GM18907 (cell line): ENCODE measurements around the gene USP2.
A peak's percentile ranks its signal among the peaks of the same experiment; 100 is the strongest.

Experiments
- ATAC-seq: cut with Tn5 transposase; IDR thresholded peaks from one replicate; pipeline ENCODE4 v1.9.1; 2021; ENCODE audit warnings: mild to moderate bottlenecking, moderate library complexity; ENCODE audit not compliant: unreplicated experiment

Gene USP2

DNA sequence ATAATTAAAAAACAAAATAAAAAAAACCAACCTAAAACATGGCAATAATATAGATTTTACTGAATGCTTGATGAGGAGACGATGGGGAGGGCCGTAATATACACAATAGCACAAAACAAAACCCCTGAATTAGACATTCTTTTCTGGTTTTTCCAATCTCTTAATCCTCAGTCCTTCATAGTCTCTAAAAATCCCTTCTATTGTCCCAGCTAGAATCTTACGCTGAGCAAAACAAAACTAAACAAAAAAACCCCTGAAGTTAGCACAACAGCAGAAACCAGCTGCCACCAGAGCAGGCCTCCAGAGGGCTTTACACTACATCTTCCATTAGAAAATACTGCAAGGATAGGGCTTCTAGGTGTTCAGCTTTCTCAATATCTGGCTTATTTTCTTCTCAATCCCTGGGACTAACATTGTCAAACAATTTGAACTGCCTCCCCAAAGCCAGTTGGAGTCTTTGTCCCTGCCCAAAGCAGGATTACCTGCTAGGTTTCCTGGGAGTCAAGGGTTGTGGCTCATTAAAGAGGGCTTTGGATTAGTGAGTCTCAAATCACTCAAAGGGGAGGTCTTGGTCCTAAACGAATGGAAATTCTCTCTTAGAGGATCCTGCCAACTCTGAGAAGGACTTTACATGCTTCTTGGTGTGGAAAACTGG lies 49.3 kb downstream of the USP2 start:
- no peak for ATAC-seq

DNA sequence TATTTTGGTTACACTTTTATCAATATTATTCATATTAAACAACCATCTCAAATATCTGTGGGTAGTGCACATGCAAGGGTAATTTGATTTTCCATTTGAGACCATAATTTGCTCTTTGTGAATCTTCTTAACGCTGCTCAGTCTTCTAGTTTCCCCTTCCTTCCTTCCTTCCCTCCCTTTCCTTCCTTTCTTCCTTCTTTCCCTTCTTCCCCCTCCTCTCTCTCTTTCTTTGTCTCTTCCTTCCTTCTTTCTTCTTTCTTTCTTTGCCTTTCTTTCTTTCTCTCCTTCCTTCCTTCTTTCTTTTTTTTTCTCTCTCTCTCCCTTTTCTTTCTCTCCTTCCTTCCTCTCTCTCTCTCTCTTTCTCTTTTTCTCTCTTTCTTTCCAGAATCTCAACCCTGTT lies 51.3 kb downstream of the USP2 start:
- ATAC-seq: no peak

DNA sequence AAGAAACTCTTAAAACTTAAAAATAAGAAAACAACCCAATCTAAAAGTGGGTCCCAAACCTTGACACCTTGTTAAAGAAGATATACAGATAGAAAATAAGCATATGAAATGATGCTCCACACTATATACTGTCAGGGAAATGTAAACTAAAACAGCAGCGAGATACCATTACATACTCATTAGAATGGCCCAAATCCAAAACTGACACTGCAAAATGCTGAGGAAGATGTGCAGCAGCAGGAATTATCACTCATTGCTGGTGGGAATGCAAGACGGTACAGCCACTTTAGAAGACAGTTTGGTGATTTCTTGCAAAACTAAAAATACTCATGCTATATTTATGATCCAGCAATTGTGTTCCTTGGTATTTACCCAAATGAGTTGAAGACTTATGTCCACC lies 52.2 kb downstream of the USP2 start:
- ATAC-seq: no peak

DNA sequence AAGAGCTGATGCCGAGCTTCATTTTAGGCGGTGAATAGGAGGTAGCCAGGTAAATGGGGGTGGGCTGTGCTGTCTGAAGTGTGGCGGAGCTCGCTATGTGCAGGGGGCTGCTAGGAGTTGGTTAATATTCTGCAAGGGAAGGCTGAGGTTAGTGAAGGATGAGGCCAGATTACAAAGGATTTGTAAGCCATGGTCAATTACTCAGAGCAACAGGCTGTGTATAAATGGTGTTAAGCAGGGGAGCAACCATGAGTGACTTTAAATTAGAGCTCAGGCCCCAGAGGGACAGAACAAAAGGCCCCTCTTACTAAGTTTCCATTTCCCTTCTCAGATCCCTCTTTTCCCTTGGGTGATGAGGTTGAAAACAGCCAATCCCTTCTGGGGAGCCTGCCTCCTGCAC lies 57.3 kb downstream of the USP2 start:
- ATAC-seq: no peak

DNA sequence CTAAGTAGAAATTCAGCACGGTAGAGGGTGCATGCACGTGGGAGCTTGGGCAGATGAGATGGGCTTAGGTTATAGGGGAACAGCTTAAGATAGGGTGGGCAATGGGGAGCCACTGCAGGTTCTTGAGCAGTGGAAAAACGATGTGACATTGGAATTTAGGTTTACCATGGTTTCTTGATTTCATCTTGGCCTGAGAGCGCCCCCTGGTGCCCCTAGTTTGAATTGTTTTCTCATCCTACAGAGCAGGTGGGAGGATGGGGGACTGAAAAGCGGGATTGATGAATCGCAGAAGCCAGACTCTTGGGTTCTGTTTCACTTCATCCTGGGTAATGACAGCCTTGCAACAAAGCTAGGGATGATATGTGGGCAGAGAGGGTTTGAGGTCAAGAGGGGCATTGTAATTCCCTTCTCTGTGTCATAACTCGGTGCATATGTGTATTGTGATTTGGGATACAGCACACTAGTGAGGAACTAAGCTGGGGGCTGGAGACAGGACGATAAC lies 57.9 kb downstream of the USP2 start:
- ATAC-seq: no peak

DNA sequence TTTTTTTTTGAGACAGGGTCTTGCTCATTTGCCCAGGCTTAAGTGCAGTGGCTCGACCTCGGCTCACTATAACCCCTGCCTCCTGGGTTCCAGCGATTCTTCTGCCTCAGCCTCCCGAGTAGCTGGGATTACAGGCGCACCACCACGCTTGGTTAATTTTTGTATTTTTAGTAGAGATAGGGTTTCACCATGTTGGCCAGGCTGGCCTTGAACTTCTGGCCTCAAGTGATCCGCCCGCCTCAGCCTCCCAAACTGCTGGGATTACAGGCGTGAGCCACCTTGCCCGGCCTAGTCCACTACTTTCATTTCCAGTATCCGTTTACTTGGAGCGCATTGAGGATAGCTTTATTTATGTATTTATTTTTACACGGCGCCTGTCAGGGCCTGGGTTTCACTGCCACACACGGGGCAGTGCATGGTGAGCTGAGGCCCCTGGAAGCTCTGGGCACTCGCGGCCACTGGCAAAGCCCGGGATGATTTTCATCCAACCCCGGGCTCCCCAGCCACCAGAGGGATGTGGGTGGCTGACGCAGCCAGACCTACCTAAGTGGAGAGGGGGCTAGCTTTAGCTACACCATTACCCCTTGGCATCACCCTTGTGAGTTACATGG lies 58.5 kb downstream of the USP2 start:
- no peak for ATAC-seq

DNA sequence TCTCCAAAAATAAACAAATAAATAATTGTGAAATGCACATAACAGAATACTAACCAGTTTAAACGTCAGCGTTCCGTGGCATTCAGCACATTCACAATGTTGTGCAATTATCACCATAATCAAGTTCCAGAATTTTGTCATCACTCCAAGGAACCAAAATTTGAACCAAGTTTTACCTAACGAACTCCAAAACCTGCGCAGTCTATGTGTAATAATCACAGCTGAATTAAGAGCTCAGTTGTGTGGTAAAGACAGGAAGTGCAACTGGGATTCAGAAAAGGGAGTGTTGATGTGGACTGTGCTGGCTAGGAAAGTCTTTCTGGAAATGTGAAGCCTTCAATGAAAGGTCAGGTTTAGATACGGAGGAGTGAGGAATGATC lies 59.1 kb downstream of the USP2 start:
- ATAC-seq: no peak

DNA sequence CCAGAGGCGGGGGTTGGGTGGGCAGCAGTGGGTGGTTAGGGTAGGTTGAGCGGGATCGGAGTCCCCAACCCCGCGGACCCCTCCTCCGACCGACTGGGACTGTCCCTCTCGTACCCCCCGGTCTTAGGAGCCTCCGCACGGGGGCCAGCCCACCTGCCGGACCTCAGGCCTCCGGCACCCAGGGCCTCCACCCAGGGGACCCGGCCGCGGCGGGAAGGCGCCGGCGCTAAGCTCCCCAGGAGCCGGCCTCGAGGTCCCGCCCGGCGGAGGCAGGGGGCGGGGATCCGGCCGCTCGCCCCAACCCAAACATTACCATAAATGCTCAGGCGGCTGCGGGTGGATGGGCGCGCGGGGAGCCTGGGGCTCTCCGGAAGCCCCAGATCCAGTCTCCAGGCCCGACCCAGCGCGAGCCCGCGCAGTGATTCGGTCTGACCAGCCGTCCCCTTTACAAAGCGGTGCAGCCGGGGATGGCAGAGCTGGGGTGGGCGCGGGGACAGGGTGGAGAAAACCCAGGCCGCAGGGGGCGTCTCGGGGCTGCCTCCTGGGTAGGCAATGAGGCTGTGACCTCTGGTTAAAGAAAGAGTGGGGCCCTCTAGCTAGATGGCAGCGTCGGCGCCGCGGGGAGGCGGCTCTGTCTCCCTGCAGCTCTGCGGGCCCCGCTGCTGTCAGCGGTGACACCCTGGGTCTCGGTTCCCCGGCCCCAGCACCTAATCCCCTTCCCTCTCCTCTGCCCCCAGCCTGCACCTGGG lies 60.5 kb downstream of the USP2 start:
- ATAC-seq: peak; percentile 43

DNA sequence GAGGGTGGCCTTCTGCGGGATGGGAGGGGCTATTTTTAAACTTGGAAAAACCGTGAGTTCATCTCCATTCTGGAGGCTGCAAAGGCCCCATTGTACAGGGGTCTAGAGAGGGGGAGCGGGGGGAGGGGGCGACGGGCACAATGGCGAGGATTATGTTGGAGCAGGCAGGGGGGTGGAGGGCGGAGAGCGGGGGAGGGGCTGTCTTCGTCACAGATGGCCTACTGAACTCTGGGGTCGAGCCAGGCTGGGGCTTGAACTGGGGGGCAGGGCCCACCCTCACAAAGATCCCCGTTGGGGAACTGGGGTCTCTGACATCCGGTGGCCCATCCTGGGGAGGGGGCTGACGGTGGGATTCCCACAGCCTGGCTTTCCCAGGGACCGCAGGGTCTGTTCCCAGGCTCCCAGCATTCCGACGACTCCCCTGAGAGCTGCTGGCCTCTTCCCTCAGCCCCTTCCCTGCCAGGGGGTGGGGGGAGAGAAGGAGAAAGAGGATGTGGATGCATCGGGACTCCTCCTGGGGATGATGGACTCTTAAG lies 61.2 kb downstream of the USP2 start:
- ATAC-seq: no peak

DNA sequence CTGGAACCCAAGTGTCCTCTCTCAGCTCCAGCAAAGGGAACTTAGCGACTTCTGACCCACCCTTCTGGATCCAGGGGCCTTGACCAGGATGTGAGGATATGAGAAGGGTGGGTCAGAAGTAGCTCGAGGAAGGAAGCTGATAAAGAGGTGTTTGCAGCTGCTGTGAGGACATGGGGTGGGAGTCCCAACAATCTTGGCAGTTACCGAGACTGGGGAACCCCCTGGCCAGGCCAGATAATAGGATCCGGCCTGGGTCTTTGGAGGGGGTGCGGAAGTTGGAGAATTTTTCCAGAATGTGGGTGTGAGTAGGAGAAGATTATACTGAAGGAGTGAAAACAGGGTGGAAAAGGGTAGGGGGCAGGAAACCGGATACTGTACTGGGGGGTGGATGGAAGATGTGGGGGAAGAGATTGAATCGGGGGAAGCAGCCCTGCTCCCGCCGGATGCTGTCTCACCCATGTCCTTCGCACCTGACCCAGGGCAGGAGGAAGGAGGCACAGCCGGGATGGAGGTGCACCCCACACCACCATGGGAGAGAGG lies 61.7 kb downstream of the USP2 start:
- no peak for ATAC-seq

DNA sequence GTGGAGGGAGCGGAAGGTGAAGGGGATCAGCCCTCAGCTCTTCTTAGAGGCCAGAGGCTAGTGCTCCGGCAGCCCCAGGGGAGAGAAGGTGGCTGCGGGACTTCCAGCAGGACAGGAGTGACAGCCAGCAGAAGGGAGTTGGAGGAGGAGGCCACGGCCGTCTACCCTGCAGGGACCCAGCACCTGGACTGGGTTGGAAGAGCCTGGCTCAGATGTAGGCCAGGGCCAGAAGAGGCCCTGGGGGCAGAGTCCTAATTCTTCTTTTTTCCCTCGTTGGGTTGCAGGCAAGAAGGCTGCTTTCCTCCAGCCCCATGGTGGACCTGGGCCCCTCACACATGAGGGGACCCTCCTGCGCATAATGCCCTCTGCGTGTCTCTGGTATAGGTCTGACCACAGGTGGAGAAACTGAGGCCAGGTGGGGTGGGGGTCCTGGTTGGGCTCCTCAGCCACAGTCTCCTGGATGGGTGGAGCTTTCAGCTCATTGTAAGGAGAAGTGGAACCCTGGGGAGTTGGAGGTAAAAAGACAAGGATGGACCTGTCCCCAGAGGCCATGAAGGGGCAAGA lies 62.3 kb downstream of the USP2 start:
- no peak for ATAC-seq

DNA sequence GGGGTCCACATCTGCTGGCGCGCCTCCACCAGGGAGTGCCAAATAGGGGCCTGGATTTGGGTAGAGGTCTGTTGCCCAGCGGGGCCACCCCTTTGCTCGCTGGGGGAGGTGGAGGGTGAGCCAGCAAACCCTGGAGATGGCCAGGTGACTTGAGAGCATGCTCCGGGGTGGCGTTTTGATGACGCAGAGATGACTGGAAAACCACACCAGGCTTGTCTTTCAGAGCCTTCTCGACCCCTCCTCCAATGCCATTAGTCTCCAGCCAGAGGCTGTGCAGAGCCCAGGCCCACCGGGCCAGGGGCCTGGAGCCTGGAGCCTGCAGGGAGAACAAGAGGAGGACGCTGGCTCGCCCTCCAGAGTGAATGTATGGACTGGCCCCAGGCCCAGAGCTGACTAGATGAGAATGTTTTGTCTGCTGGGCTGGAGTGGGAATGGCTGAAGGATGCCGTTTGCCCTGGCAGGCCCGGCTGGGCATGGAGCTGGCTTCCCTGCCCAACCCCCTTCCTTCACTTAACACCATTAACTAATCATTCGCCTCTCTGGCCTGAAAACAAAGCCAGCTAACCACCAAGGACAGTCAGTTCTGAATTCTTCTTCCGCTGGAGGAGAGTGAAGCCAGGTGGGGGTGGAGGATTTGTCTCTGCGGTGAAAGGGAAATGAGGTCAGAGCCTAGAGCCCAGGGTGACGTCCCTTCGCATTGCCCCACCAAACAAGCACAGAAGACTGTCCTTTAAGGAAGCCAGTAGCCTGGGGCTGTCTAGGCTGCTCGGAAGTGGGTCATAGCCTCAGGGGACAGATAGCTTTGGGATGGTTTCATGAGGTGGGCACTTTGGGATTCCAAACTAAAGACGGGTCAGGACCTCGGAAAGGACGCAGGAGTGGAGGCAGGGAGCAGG lies 63.0 kb downstream of the USP2 start:
- no peak for ATAC-seq

DNA sequence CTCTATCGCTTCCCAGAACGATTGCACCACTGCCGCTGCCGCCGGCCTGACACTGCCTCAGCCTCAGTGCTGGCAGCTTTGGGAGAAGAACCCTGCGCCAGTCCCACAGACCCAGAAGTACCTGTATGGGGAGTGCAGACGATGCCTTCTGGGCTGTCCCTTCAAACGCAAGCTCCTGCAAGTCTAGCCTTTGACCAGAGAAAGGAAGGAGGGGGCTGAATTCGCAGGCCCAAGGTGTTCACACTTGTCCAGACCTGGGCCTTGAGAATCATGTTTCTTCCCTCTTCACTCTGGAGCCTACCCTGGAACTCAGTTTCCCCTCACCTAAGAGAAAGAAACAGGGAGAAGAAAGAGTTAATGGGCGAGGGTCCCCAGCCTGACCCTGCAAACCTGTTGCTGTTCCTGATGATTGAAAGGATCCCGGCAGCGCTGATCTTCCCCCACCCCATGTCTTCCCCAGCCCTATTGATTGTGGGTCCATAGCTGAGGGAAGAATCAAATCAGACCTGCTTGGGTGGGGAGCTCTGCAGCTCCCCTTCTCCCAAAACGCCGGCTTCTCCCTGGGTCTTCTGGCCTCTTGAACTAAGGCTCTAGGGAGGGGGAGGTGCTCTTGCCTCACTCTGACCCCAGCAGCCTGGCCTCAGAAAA lies 63.8 kb downstream of the USP2 start:
- no peak for ATAC-seq

DNA sequence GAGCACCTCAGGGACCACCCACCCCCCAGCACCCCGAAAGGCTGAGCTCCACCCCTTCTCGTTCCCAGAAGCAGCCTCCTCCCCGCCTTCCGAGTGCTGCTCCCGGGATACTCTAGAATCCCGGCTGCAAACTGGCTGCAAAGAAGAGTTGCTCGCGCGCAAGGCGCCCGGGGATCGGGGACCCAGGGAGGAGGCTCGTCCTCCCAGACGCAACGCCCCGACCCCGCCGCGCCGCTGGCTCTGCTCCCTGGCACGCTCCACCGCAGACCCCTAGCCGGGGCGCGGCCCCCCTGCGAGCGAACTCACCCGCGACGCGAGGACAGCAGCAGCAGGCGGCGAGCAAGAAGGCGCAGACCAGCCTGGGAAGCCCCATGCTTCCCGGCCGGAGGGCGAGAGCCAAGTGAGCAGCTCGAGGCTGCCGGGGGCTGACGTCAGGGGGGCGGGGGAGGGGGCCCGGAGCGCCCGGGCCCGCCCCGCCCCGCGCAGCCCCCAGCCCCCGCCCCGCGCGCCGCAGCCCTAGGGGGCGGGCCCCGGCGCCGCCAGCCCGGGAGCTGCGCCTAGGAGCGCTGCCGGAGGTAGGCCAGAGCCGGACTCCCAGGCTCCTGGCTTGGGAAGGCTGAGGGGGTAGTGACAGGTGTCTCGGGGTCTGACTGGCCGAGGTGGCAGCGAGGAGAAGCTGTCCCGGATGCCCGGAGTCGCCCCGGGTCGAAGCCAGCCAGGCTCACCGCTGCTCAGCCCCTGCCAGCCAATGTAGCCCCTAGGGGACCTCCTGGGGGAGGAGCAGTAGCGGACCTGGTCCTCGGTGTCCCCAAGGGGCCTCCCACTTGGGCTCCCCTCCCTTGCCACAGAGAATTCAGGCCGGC lies 64.5 kb downstream of the USP2 start, which contains the start of gene MCAM:
Gene MCAM, minus strand, starts transcription at position 402 of the 863 bp plus-strand sequence. Its CDS starts 29 bp downstream, at position 373.
- ATAC-seq: no peak

DNA sequence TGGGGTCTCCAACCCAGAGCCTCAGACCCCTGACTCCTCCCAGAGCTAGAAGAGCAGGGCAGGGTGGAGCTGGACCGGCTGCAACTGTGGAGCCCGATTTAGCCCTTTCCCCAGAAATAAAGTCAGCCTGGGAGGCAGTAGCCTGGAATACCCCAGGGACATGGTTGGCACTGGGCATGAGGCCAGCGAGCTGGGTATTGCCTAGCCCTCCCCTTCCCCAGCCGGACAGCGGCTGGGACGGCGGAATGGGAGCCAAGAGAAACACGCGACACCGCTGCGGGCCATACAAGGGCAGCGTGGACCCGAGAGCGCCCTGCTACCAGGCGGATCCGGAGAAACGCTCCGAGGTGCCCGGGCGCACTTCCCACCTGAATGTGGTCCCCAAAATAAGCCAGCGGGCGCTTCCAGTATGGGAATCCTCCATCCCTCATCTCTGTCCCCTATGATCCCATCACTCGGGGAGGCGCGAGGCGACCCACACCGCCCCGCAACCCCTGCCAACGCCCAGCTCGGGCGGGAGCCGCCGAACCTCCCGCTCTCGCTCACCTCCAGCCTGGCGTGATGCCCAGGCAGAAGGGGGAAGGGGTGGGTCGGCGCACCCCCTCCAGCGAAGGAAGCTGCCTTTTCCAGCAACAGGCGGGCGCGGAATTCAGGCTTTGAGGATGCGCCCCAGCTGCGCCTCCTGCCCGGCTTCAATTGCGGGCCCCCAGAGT lies 65.3 kb downstream of the USP2 start:
- no peak for ATAC-seq

DNA sequence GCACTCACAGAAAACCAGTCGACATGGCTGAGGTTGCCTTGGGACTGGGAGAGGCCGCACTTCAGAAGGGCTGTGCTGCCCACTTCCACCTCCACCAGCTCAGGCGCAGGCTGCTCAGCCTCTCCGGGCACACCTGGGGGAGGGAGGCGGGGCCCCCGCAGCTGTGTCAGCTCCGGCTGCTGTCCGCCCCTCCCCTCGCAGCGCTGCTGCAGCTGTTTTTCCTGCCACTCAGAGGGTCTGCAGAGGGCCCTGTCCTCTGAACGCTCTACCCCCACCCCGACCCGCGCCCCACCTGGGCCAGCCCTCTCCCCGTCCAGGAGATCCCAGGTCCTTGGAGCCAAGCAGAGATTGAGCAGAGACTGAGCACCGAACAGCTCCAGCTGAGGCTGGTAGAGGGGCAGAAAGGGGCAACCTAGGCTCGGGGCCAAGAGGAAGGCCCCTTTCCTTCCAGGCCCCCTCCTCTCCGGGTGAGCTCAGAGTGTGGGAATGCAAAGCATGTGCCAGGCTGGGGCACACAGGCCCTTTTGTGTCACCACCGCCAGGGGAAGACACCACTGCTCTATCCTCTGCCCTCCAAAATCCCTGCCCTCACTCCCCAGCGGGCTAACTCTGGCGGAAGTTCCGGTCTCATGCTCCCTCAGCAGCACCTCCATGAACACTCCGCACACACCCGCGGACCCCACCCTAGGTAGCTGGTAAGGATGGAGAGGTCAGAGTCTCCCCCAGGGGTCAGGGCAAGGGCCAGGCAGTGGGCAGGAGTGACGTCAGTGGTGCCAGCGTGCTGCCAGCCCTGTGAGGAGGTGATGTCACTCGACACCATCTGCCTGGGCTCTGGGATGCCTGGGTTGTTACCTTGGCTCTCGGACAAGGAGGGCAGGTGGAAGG lies 66.1 kb downstream of the USP2 start:
- ATAC-seq: peak; percentile 39

DNA sequence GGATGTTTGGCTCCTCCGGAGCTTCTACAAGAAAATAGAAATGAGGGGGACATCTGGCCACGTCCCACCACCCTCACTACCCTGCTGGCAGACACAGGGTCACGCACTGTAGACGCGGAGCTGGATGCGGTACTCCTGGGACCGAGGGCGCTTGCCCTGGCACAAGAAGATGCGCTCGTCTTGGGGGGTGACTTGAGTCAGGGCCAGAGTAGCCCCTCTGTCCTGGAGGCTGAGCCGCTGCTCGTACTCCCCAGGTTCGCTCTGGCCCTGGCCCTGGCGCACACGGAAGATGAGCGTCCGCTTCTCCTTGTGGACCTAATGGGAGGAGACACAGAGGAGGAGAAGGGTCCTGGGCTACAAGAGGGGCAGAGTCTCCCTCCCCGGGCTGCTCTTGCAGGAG lies 66.8 kb downstream of the USP2 start:
- no peak for ATAC-seq
